HepG2 (cell line): ENCODE results near the gene COL5A1. TPM values are rescaled to one million over a fixed set of nuclear protein-coding genes. Genes with fewer than 3 reads are reported as not detected.

Experiments
- ATAC-seq: fragments of 200-7000 bp; cut with Tn5 transposase; 3 replicates; pipeline ENCODE4 v1.9.1; 2020; ENCODE audit warnings: mild to moderate bottlenecking, moderate library complexity
- BruUV-seq: library from RNA; stranded (reverse); fragments of 400-500 nt; replicated peaks from 2 replicates; lab custom pipeline; 2021; lab: Mats Ljungman, UMichigan
- CTCF ChIA-PET: fragments of 300-600 bp; formaldehyde crosslinking; extraction: SDS; loops from one replicate; lab custom pipeline; 2021; ENCODE audit warnings: low total read pairs, inconsistent platforms, low intra/inter-chr PET ratio; lab: Yijun Ruan, JAX
- POLR2A ChIA-PET: fragments of 350-600 bp; sonication (Branson Sonifier 250); formaldehyde crosslinking; loops from one replicate; lab custom pipeline; 2020; ENCODE audit warnings: antibody characterized with exemption, inconsistent platforms; lab: Yijun Ruan, JAX
- DNase-seq: peaks from one replicate; pipeline ENCODE4 v3.0.0-alpha.2; 2015; ENCODE audit warnings: low spot score
- FAIRE-seq: peaks from 3 replicates; lab custom pipeline; 2011; peaks lifted over from hg19 to GRCh38; lab: Jason Lieb, UNC
- H2AFZ ChIP-seq: one replicate; pipeline ENCODE4 v1.6.1; 2011; ENCODE audit warnings: low read length, inconsistent platforms
- H3K27ac ChIP-seq: fragments of 300-600 bp; 3 replicates; pipeline ENCODE4 v1.8.0; 2011; ENCODE audit warnings: mixed run types, mild to moderate bottlenecking, mixed read lengths, low read length, inconsistent platforms; ENCODE audit not compliant: insufficient read depth; ENCODE audit errors: extremely low read length
- H3K27me3 ChIP-seq, 2 experiments: fragments of 200-600 bp in 1 of 2; 2 replicates in 1 of 2; 3 replicates in 1 of 2; pipeline versions ENCODE4 v1.6.0 to v1.8.0; 2011; ENCODE audit warnings: low read length in 2 of 2, mild to moderate bottlenecking in 2 of 2, moderate library complexity in 2 of 2, inconsistent platforms in 1 of 2; ENCODE audit not compliant: insufficient read depth in 2 of 2, control insufficient read depth in 1 of 2
- H3K36me3 ChIP-seq, 2 experiments: fragments of 200-600 bp in 1 of 2; replicated peaks in 1 of 2; 2 replicates in 1 of 2; 3 replicates in 1 of 2; pipeline versions ENCODE4 v1.5.1 to v1.8.0; 2011; ENCODE audit warnings: low read length in 2 of 2, inconsistent platforms in 1 of 2; ENCODE audit not compliant: insufficient read depth in 2 of 2, control insufficient read depth in 1 of 2
- H3K4me1 ChIP-seq: 2 replicates; pipeline ENCODE4 v1.5.1; 2012; ENCODE audit warnings: low read length, inconsistent platforms; ENCODE audit not compliant: insufficient read depth
- H3K4me2 ChIP-seq: 2 replicates; pipeline ENCODE4 v1.6.0; 2011; ENCODE audit warnings: low read depth, low read length, inconsistent platforms
- H3K4me3 ChIP-seq, 3 experiments: fragments of 200-600 bp in 1 of 3; sonication (generic), shearing (Covaris generic) in 1 of 3; replicated peaks in 1 of 3; 2 replicates each; pipeline ENCODE4 v1.5.1; 2011 to 2016; ENCODE audit warnings: low read length in 3 of 3, inconsistent platforms in 2 of 3, low read depth in 2 of 3, mild to moderate bottlenecking in 2 of 3, control low read depth in 1 of 3, mixed read lengths in 1 of 3; ENCODE audit not compliant: insufficient read depth in 1 of 3
- H3K79me2 ChIP-seq: one replicate; pipeline ENCODE4 v1.6.1; 2011; ENCODE audit warnings: low read length, inconsistent platforms; ENCODE audit not compliant: insufficient read depth
- H3K9ac ChIP-seq: 2 replicates; pipeline ENCODE4 v1.6.0; 2011; ENCODE audit warnings: mild to moderate bottlenecking, low read depth, low read length, inconsistent platforms; ENCODE audit not compliant: insufficient read depth
- H3K9me3 ChIP-seq: 2 replicates; pipeline ENCODE4 v1.5.1; 2012; ENCODE audit warnings: mild to moderate bottlenecking, low read length
- H4K20me1 ChIP-seq: 2 replicates; pipeline ENCODE4 v1.6.0; 2011; ENCODE audit warnings: inconsistent platforms, mild to moderate bottlenecking, low read length, moderate library complexity; ENCODE audit not compliant: insufficient read depth
- AHR ChIP-seq: IDR thresholded peaks from 2 replicates; pipeline ENCODE4 v1.6.1; 2018; ENCODE audit warnings: missing genetic modification reagents, missing compliant biosample characterization
- ATF3 ChIP-seq: sonication (generic); formaldehyde crosslinking; IDR thresholded peaks from 2 replicates; pipeline ENCODE4 v1.4.0; 2020; ENCODE audit warnings: missing genetic modification reagents
- ATF7-NPFF ChIP-seq: sonication (generic); formaldehyde crosslinking; IDR thresholded peaks from 2 replicates; pipeline ENCODE4 v1.8.1; 2023; ENCODE audit warnings: mild to moderate bottlenecking, low read depth, missing genetic modification reagents, moderate library complexity
- CEBPB ChIP-seq: IDR thresholded peaks from 2 replicates; pipeline ENCODE4 v1.6.1; 2011; ENCODE audit warnings: low read depth, low read length, improper control_type of control experiment, borderline replicate concordance
- HMG20B ChIP-seq: conservative IDR thresholded peaks from 2 replicates; pipeline ENCODE4 v1.6.1; 2016; ENCODE audit warnings: missing genetic modification reagents, missing compliant biosample characterization
- LRRFIP1 ChIP-seq: sonication (generic); formaldehyde crosslinking; conservative IDR thresholded peaks from 2 replicates; pipeline ENCODE4 v1.4.0; 2020; ENCODE audit warnings: missing genetic modification reagents
- MED13 ChIP-seq: sonication (generic); formaldehyde crosslinking; IDR thresholded peaks from 2 replicates; pipeline ENCODE4 v1.5.0; 2020; ENCODE audit warnings: missing genetic modification reagents
- NCOA2 ChIP-seq: sonication (generic); formaldehyde crosslinking; IDR thresholded peaks from 2 replicates; pipeline ENCODE4 v1.8.0; 2022; ENCODE audit warnings: inconsistent platforms
- PLRG1 ChIP-seq: fragments of 450-650 bp; conservative IDR thresholded peaks from 2 replicates; pipeline ENCODE4 v1.6.1; 2016
- PRDM4 ChIP-seq: sonication (generic); formaldehyde crosslinking; IDR thresholded peaks from 2 replicates; pipeline ENCODE4 v1.9.0; 2021; ENCODE audit warnings: missing genetic modification reagents, borderline replicate concordance
- ZNF224 ChIP-seq: sonication (generic); formaldehyde crosslinking; IDR thresholded peaks from 2 replicates; pipeline ENCODE4 v1.5.0; 2020; ENCODE audit warnings: mild to moderate bottlenecking, missing genetic modification reagents
- ZNF468 ChIP-seq: sonication (generic); formaldehyde crosslinking; IDR thresholded peaks from 2 replicates; pipeline ENCODE4 v1.8.0; 2022; ENCODE audit warnings: mild to moderate bottlenecking, moderate library complexity, missing genetic modification reagents
- ZNF563 ChIP-seq: sonication (generic); formaldehyde crosslinking; IDR thresholded peaks from 2 replicates; pipeline ENCODE4 v1.8.0; 2022; ENCODE audit warnings: mild to moderate bottlenecking, moderate library complexity, missing genetic modification reagents
- WGBS: methylation state at CpG from one replicate; pipeline ENCODE4 v1.1.6; 2017; ENCODE audit warnings: low lambda C conversion rate; 5-methylcytosine and 5-hydroxymethylcytosine counted together
- in situ Hi-C: cut with HindIII; loops from 2 replicates; pipeline ENCODE4 v1.10.0; 2017; ENCODE audit warnings: low pct_unique_long_range_greater_than_20kb; ENCODE audit not compliant: extremely low pct_ligation_motif_present
- intact Hi-C: fragments of 100-400 bp; cut with micrococcal nuclease; formaldehyde crosslinking; loops from one replicate; pipeline ENCODE4 v1.10.0; 2022; ENCODE audit not compliant: unreplicated experiment
- polyA plus RNA-seq, 8 experiments: library from polyadenylated mRNA; depleted of rRNA in 3 of 8; stranded (reverse) in 7 of 8; unstranded in 1 of 8; fragments of >200 nt; fragmentation: Illumina TruSeq in 4 of 8; extraction: Trizol in 4 of 8; gene quantifications; 2 replicates each; pipeline versions ENCODE4 v1.2.1 to v1.2.3, GENCODE V29; 2011 to 2016; ENCODE audit warnings: low read depth in 4 of 8, missing spikeins in 1 of 8, mixed read lengths in 1 of 8; ENCODE audit not compliant: insufficient read depth in 1 of 8
- total RNA-seq, 5 experiments: library from RNA; depleted of rRNA; stranded (reverse); fragments of >200 nt; fragmentation: Illumina TruSeq; extraction: Trizol; gene quantifications; 2 replicates each; pipeline ENCODE4 v1.2.3, GENCODE V29; 2016; ENCODE audit warnings: low read depth in 1 of 5

COL5A1 gene
- total and polyA plus RNA-seq, 2 of the 13 experiments (the other 11 are each of a cell fraction or from before 2014, with no cell fraction given) = not detected

- TF ChIP-seq ZNF224 (CRISPR knock-in tag) (no peak), AHR (CRISPR knock-in tag) (no peak)
Observed at GRCh38 chr9:134626571-134627416, 14.8 kb upstream of the COL5A1 start (continued).

GRCh38 chr9:134627417-134628353, 13.9 kb upstream of the COL5A1 start:
- H3K9ac ChIP-seq = no peak overlapping the region
- intact Hi-C loops = no loop called here
- no TSS peak for BruUV-seq
- H3K4me2 ChIP-seq = no peak overlapping the region
- H2AFZ ChIP-seq = no peak overlapping the region
- peaks cover 3% of the 10 kb centered on the region for H4K20me1 ChIP-seq
- CTCF ChIA-PET = no interaction called here
- no peak overlapping the region for H3K27ac ChIP-seq
- H3K79me2 ChIP-seq = no peaks in the 10 kb centered on the region
- H3K27me3 ChIP-seq = peaks cover 9 to 84% of the 10 kb centered on the region in 2 experiments; a peak in 4 of 5 replicates
- H3K4me1 ChIP-seq = no peaks in the 10 kb centered on the region
- no peaks in the 10 kb centered on the region for H3K9me3 ChIP-seq
- 21% methylated on average over 15 of the region's 39 CpGs for WGBS
- FAIRE-seq (no peak), DNase-seq (no peak), ATAC-seq (no peak)
- H3K36me3 ChIP-seq = no peaks in the 10 kb centered on the region
- in situ Hi-C loops = no loop called here
- H3K4me3 ChIP-seq = no peak overlapping the region
- POLR2A ChIA-PET = no interaction called here
- no peak for TF ChIP-seq ZNF468 (CRISPR knock-in tag)
- TF ChIP-seq LRRFIP1 (CRISPR knock-in tag) = no peak
- no peak for TF ChIP-seq CEBPB
- no peak for TF ChIP-seq ATF7-NPFF (CRISPR knock-in tag)
- no peak for TF ChIP-seq HMG20B (CRISPR knock-in tag)
- TF ChIP-seq PLRG1 = no peak
- TF ChIP-seq NCOA2 (CRISPR knock-in tag) = no peak
- TF ChIP-seq PRDM4 = no peak
- no peak for TF ChIP-seq ZNF563 (CRISPR knock-in tag)
- no peak for TF ChIP-seq MED13 (CRISPR knock-in tag)
- TF ChIP-seq ATF3 (CRISPR knock-in tag) = no peak
